Embryonic facial prominence (tissue), 1 donor: Measurements from ENCODE around the gene GJC2.
"Not testable (repeated sequence)": the region's sequence is repeated elsewhere in the genome, so short reads cannot be mapped to it uniquely, and the experiment has no call there.

Experiments used
- DNase-seq: peaks from one replicate; pipeline ENCODE4 v3.0.0-alpha.2; 2016; ENCODE audit errors: extremely low spot score

GJC2 gene

DNA sequence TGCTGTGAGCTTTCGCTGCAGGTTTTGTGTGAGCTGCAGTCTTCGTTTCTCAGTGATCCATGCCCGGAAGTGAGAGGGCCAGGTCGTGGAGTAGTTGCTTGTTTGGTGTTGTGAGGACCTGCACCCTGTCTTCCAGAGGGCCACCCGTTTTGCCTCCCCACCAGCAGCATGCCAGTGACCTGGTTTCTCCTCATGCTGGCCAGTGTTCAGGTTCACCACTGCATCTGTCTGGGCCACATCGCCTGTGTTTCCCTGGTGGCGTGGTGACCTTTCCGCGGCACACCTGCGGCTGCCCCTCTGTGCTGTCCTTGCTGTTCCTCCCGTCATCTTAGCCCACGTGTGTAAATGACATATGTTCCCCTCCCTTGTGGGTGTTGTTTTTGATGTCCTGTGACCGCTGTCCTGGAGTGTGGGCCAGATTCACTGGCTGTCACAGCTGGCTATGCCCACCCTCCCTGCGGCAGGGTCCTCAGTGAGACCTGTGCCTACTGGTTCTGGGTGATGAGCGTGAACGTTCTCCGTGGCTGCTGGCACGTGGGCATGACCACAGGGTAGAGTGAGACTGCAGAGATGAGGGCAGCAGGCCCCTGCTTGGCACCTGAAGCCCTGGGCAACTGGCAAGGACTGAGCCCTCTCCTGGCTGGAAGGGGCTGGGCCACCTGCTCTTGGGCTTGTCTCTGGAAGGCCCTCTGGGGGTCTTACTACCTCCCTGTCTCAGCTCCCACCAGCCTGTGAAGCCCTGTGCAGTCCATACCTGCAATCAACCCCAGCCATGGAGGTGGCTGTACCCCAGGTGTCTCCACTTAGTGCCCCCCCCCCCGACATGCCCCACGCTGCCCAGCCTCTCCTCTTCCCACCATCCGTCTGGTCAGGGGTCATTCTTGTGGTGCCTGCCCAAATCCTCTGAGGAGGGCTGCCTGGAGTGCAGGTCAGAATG, 23.1 kb downstream of the GJC2 start:
- no peak for DNase-seq

GRCh38 chr1:228173528-228174481, 24.1 kb downstream of the GJC2 start:
- not testable (repeated sequence) for DNase-seq

DNA sequence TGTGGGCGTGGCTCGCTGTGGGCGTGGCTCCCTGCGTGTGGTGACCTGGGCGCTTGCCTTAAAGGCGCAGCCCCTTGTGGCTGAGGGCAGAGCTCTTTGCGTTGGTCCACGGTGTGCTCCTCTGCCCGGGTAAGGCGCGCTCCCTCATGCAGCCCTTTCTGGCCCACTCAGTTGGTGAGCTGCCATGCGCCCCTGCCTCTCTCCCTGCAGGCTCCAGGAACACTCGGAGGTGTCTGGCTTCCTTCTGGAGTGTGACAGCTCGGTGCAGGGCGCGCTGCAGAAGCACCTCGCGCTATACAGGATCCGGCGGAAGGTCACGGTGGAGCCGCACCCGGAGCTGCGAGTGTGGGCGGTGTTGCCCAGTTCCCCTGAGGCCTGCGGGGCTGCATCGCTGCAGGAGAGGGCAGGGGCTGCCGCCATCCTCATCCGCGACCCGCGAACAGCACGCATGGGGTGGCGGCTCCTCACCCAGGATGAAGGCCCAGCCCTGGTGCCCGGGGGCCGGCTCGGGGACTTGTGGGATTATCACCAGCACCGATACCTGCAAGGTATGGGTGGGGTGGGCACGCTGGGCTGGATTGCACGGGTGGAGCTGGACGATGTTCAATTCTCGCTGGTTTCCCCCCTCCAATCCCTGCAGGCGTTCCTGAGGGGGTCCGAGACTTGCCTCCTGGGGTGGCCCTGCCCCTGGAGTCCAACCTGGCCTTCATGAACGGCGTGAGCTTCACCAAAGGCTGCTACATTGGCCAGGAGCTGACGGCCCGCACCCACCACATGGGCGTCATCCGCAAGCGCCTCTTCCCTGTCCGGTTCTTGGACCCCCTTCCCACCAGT, 25.0 kb downstream of the GJC2 start:
- no peak for DNase-seq

- no peak for DNase-seq
Measured at GRCh38 chr1:228175316-228176023, 25.7 kb downstream of the GJC2 start.

DNA sequence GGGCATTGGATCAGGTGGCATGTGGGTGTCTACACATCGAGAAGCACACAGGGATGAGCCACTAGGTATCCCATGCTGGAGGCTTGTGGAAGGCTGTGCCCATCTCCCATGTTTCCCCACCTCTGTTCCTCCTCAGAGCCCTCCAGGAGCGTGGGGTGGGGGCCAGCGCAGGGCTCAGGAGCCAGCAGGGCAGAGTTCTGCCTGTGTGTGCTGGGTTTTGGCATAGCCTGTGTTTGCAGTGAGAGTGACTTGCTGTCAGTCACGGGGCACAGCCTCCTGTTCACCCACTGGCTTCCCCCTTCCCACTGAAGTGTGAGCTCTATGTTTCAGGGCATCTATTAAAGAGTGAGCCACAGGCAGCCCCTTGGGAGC, 26.3 kb downstream of the GJC2 start:
- DNase-seq: no peak

DNA sequence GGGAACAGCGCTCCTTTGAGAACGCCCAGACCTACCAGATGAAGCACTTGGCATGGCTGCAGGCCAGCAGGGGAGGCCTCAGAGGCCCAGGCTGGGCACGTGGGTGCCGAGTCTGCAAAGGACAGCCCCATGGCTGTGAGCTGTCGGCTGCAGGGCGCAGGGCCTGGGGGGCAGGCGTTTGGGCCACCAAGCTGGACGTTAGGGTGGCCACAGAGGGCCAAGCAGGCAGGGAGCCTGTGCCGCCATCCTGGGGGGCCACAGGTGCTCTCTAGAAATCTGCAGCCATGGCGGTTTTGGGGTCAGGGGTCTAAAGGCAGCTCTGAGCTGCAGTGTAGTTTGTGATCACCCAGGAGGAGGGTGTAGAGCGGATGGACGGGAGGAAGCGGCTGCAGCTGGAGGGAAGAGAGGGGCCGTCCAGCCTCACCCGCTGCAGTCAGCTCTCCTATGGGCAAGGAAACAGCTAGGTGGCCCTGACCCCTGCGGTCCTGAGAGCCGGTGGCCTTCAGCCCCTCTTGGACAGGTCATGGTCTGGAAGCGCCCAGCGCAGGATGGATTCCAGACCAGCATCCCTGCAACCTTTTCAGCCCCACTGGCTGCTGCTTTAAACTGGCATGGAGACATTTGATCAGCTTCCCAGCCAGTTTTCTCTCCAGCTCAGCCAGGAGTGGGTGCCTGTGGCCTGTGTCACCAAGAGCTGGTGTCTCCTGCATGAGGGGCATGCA, 26.9 kb downstream of the GJC2 start:
- no peak for DNase-seq

- no peak for DNase-seq
Measured at GRCh38 chr1:228177183-228177475, 27.4 kb downstream of the GJC2 start.

DNA sequence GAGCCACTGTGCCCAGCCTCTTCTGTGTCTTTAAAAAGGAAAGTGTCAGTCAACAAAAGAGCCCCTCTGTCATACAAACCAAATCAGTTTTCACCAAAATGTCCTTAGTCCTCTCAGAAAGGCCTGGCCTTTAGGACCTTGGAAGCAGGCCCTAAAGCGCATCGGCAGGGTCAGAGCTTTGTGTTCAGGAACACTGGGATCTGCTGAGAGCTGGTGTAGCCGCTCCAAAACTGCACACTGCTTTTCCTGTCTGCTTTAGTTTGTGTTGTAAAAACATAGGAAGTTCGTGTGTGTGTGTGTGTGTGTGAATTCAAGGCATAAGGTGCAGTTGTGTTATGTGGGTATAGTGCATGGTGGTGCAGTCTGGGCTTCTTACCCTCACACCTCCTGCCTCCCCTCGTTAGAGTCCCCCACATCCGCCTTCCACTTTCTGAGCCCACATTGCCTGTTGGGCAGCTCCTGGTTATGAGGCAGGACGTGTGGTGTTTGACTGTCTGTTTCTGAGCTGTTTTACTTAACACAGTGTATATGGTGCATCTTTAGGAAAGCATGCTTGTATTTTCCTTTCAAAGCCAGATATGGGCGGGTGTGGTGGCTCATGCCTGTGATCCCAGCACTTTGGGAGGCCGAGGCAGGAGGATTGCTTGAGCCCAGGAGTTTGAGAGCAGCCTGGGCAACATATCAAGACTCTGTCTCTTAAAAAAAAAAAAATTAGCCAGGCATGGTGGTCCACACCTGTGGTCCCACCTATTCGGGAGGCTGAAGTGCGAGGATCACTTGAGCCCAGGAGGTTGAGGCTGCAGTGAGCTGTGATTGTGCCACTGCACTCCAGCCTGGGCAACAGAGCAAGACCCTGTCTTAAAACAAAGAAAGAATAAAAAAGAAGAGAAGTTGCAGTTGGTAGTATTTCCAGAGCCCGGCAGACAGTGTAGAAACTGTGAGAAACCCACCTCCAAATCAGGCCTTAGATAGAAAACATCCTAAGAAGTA, 28.3 kb downstream of the GJC2 start:
- DNase-seq: no peak

DNA sequence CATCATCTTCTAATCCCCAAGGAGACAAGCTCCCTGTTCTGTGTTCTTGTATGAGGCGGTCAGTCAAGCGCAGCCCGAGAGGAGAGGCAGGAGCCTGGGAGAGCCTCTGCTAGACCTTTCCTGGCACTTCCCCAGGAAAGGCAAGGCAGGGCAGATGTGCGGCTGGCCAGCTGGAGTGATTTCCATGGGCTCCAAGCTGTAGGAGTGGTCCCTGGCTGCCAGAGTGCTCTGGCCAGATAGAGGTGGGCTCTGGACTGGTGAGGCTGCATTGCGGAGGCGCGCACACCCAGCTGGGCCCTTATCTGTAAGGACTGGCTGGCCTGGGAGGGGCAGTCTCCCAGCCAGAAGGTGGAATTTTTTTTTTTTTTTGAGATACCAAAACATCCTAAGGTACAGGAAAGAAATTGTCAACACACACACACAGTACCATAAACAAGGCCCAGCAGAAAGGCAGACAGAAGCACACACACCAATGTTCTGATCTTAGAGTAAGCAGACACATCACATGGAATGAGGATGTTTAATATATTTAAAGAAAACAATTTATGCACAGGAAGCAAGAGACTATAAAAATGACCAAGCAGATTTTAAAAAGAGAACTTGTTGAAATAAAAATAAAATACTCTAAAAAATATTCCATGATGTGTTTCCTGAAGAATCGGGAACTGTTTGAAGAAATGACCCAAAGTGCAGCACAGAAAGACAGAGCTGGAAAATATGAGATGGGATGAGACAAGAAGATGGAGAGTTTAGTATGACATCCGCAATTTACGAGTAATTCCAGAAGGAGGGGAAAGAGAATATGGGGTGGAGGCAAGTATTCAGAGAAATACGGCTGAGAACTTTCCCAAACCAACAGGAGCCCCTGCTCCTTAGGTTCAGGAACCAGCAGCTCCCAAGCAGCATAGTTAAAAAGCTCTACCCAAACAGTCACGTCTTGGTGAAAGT, 29.3 kb downstream of the GJC2 start:
- no peak for DNase-seq

DNA sequence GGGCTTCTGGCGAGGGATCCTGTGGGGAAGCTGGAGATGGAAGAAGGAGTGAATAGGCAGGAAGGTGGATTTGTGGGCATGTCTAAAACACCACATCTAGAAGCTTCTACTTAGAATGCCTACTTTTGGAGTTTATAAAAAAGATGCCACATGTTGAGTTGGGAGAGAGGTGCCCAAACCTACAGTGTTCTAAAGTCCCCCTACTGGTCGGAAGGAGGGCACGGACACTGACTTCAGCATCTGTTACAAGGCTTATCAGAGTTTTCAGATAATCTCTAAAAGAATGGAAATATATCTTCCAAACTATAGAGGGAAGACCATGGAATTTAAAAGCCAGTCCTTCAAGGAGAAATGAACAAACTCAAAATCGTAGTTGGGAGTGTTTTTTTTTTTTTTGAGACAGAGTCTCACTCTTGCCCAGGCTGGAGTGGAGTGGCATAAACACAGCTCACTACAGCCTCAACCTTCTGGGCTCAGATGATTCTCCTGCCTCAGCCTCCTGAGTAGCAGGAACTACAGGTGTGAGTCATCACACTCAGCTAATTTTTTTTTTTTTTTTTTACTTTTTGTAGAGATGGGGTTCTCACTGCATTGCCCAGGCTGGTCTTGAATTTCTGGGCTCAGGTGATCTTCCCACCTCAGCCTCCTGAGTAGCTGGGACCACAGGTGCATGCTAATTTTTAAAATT, 30.7 kb downstream of the GJC2 start:
- DNase-seq: no peak

DNA sequence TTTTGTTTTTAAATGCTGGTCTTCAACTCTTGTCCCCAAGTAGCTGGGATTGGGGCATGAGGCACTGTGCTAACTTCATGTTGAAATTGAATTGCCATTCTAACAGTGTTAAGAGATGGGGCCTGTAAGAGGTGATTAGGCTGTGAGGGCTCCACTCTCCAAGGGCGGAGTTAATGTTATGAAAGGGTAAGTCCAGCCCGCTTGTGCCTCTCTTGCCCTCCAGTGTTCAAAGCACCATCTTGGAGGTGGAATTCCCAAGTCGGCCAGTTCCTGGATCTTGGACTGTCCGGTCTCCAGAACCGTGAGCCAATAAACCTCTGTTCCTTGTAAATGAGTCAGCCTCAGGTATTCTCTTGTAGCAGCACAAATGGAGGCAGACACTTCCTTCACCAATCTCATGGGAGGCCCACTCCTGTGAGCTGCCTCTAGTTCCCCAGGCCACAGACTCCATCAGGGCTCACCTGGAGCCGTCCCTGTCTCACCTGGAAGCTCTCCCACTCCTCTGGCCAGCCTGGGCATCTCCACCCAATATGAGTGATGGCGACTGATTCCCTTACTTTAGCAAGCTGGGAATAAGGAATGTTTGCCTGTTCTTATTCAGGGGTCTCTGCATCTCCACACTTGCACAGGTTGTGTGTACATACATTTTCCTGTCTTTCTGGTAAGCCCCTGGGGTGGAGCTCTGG, 31.4 kb downstream of the GJC2 start:
- no peak for DNase-seq

- DNase-seq: no peak
Measured at GRCh38 chr1:228181645-228182034, 31.9 kb downstream of the GJC2 start.

- DNase-seq: no peak
Measured at GRCh38 chr1:228182296-228183030, 32.7 kb downstream of the GJC2 start.

DNA sequence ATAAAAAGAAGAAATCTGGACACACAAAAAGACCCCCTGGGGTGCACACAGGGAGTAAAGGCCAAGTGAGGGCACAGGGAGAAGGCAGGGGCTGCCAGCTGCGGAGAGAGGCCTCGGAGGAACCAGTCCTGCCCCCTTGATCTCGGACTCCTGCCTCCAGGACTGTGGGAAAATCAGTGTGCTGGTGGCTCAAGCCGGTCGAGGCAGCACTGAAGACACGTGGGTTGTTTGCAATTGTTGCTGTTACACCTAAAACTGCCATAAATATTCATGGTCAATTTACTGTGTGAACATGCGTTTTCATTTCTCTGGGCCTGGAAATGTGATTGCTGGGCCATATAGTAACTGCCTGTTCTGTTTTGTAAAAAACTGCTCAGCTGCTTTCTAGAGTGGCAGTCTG, 34.4 kb downstream of the GJC2 start:
- no peak for DNase-seq

GRCh38 chr1:228185641-228185965, 35.9 kb downstream of the GJC2 start:
- no peak for DNase-seq

GRCh38 chr1:228188249-228188648, 38.5 kb downstream of the GJC2 start:
- DNase-seq: not testable (repeated sequence)
